ENCODE results near the gene HRAS.

GRCh38 chr11:496834-497564, 38.4 kb downstream of the HRAS start:
- TF ChIP-seq CTCF (conservative IDR thresholded peaks at IDR 0.05; ENCODE audit: low read depth, low read length) (no peak), EZH2 (IDR thresholded peaks at IDR 0.05; ENCODE audit: borderline replicate concordance, low read depth, low read length, poor library complexity, severe bottlenecking) (no peak)

All from A673 (cell line).